Loucy (cell line): ENCODE measurements around the gene CLEC16A.

Experiments used
- EZH2phosphoT487 ChIP-seq: fragments of 200-600 bp; IDR thresholded peaks from 2 replicates; pipeline ENCODE4 v1.6.1; 2018; ENCODE audit warnings: antibody characterized with exemption, mild to moderate bottlenecking, moderate library complexity, borderline replicate concordance
- TF ChIP-seq, protein P1 (sequence below): fragments of 200-600 bp; sonication (generic); conservative IDR thresholded peaks from 2 replicates; pipeline ENCODE4 v1.5.1; 2014; ENCODE audit warnings: mild to moderate bottlenecking, antibody characterized with exemption, low read length

- TF ChIP-seq, protein P1, sequence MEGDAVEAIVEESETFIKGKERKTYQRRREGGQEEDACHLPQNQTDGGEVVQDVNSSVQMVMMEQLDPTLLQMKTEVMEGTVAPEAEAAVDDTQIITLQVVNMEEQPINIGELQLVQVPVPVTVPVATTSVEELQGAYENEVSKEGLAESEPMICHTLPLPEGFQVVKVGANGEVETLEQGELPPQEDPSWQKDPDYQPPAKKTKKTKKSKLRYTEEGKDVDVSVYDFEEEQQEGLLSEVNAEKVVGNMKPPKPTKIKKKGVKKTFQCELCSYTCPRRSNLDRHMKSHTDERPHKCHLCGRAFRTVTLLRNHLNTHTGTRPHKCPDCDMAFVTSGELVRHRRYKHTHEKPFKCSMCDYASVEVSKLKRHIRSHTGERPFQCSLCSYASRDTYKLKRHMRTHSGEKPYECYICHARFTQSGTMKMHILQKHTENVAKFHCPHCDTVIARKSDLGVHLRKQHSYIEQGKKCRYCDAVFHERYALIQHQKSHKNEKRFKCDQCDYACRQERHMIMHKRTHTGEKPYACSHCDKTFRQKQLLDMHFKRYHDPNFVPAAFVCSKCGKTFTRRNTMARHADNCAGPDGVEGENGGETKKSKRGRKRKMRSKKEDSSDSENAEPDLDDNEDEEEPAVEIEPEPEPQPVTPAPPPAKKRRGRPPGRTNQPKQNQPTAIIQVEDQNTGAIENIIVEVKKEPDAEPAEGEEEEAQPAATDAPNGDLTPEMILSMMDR, result no peak
- TF ChIP-seq EZH2phosphoT487, result no peak
Measured at GRCh38 chr16:11117576-11118211, 173.3 kb downstream of the CLEC16A start.
